Spleen (tissue), 11 donors: Measurements from ENCODE around the gene TANC1. TPM values are rescaled to one million over a fixed set of nuclear protein-coding genes. Genes with fewer than 3 reads are reported as not detected.

Experiments
- DNase-seq: peaks from one replicate; pipeline ENCODE4 v3.0.0-alpha.2; 2020
- H3K27ac ChIP-seq, 8 donors: fragments of 200-600 bp; sonication (generic) in 7 of 8; 1 replicate in 4 of 8; 2 replicates in 4 of 8; pipeline versions ENCODE4 v1.5.0 to v1.8.0; 2016 to 2021; ENCODE audit warnings: inconsistent platforms in 4 of 8, mild to moderate bottlenecking in 4 of 8, moderate library complexity in 1 of 8
- H3K27me3 ChIP-seq, 7 donors: fragments of 200-600 bp; sonication (generic) in 6 of 7; replicated peaks in 1 of 7; 1 replicate in 4 of 7; 2 replicates in 3 of 7; pipeline versions ENCODE4 v1.5.0 to v1.8.0; 2016 to 2021; ENCODE audit warnings: inconsistent platforms in 3 of 7, mild to moderate bottlenecking in 1 of 7
- H3K36me3 ChIP-seq, 6 donors: fragments of 200-600 bp; sonication (generic) in 5 of 6; 1 replicate in 4 of 6; 2 replicates in 2 of 6; pipeline versions ENCODE4 v1.5.0 to v1.8.0; 2016 to 2021; ENCODE audit warnings: inconsistent platforms in 2 of 6
- H3K4me1 ChIP-seq, 6 donors: fragments of 200-600 bp; sonication (generic) in 5 of 6; 1 replicate in 3 of 6; 2 replicates in 3 of 6; pipeline versions ENCODE4 v1.5.0 to v1.8.0; 2016 to 2021; ENCODE audit warnings: inconsistent platforms in 3 of 6
- H3K4me3 ChIP-seq, 8 donors: fragments of 200-600 bp; sonication (generic) in 7 of 8; 1 replicate in 4 of 8; 2 replicates in 4 of 8; pipeline versions ENCODE4 v1.5.0 to v1.8.0; 2016 to 2021; ENCODE audit warnings: inconsistent platforms in 4 of 8, mild to moderate bottlenecking in 4 of 8, moderate library complexity in 2 of 8
- H3K9me3 ChIP-seq, 8 donors: fragments of 200-600 bp; sonication (generic) in 7 of 8; 1 replicate in 4 of 8; 2 replicates in 4 of 8; pipeline versions ENCODE4 v1.5.0 to v1.8.0; 2016 to 2021; ENCODE audit warnings: inconsistent platforms in 4 of 8
- CTCF ChIP-seq, 11 experiments: fragments of 200-600 bp in 7 of 11; fragments of 450-650 bp in 4 of 11; sonication (generic) in 4 of 11; IDR thresholded peaks in 8 of 11; conservative IDR thresholded peaks in 3 of 11; 1 replicate in 7 of 11; 2 replicates in 4 of 11; pipeline versions ENCODE4 v1.4.0 to v1.8.0; 2016 to 2021; ENCODE audit warnings: antibody characterized with exemption in 11 of 11, inconsistent platforms in 4 of 11, mild to moderate bottlenecking in 1 of 11
- POLR2A ChIP-seq, 3 donors: fragments of 450-650 bp; IDR thresholded peaks; one replicate each; pipeline ENCODE4 v1.5.1; 2017; ENCODE audit warnings: antibody characterized with exemption in 3 of 3, mild to moderate bottlenecking in 1 of 3
- POLR2AphosphoS5 ChIP-seq, 3 donors: sonication (generic); formaldehyde crosslinking; IDR thresholded peaks; one replicate each; pipeline ENCODE4 v1.5.1; 2017; ENCODE audit warnings: antibody characterized with exemption in 3 of 3
- WGBS, 5 donors: extraction: QIAGEN DNeasy Blood & Tissue Kit in 3 of 5; methylation state at CpG; one replicate each; pipeline versions ENCODE4 v1.1.5 to v1.1.7; 2013 to 2018; 5-methylcytosine and 5-hydroxymethylcytosine counted together
- intact Hi-C: fragments of 100-400 bp; cut with DNase I; formaldehyde crosslinking; loops from one replicate; pipeline ENCODE4 v1.15.0; 2023; ENCODE audit warnings: low total_unique reads
- polyA plus RNA-seq, 3 donors: library from polyadenylated mRNA; stranded (reverse); fragments of 200-250 nt; gene quantifications; one replicate each; pipeline ENCODE4 v1.2.1, GENCODE V29; 2013
- total RNA-seq, 7 donors: library from RNA; depleted of rRNA in 3 of 7; stranded (reverse); fragments of >200 nt in 3 of 7; fragmentation: NEBNext Ultra II Directional in 4 of 7; extraction: Animal tissue kit (Norgen Biotek cat#: 25700) in 4 of 7; gene quantifications; one replicate each; pipeline versions ENCODE4 v1.1.0 to v1.2.1, GENCODE V29; 2016 to 2021
- donor health status: healthy with polysubstance abuse.
- donor health status: DM: no; HTN: no; CAD: no; lungs with moderate emphysema.
- donor health status: DM: no; HTN: no; CAD: no.
- donor health status: Bipolar disorder and iron deficiency.
- donor health status: healthy.
- donor health status: DM: no; HTN: no; CAD: no.
- donor health status: DM: yes; HTN: yes; CAD: no.

Gene TANC1
- total and polyA plus RNA-seq, 10 donors, result 3.1 to 28.2 (median 21.7) TPM

GRCh38 chr2:159012142-159012541 is 43.7 kb downstream of the TANC1 start:
- H3K36me3 ChIP-seq, result no peaks in the 10 kb centered on the region
- no peak for DNase-seq
- 70 to 82% (median 79%) methylated on average over 4 of the region's 4 CpGs for WGBS, 5 donors
- peaks cover 0 to 11% (median 0%) of the 10 kb centered on the region in 6 donors for H3K4me1 ChIP-seq
- intact Hi-C loops, result no loop called here
- no peak overlapping the region for H3K27ac ChIP-seq
- H3K4me3 ChIP-seq, result no peak overlapping the region
- peaks cover 0 to 34% (median 27%) of the 10 kb centered on the region in 8 donors for H3K9me3 ChIP-seq
- TF ChIP-seq POLR2AphosphoS5 (IDR thresholded peaks at IDR 0.05) (no peak), POLR2A (IDR thresholded peaks at IDR 0.05) (no peak), CTCF (IDR thresholded peaks at IDR 0.05 in 8 of 11, conservative IDR thresholded peaks at IDR 0.05 in 3 of 11) (no peak)
- H3K27me3 ChIP-seq, result no peaks in the 10 kb centered on the region

GRCh38 chr2:159013103-159013502 is 44.7 kb downstream of the TANC1 start:
- Histone ChIP-seq H3K36me3 (no peaks in the 10 kb centered on the region), H3K4me1 (peaks cover 0 to 11% (median 0%) of the 10 kb centered on the region in 6 donors), H3K4me3 (no peak overlapping the region), H3K27ac (no peak overlapping the region), H3K27me3 (no peaks in the 10 kb centered on the region), H3K9me3 (peaks cover 0 to 38% (median 28%) of the 10 kb centered on the region in 8 donors)
- TF ChIP-seq CTCF (IDR thresholded peaks at IDR 0.05 in 8 of 11, conservative IDR thresholded peaks at IDR 0.05 in 3 of 11) (no peak), POLR2AphosphoS5 (IDR thresholded peaks at IDR 0.05) (no peak), POLR2A (IDR thresholded peaks at IDR 0.05) (no peak)
- intact Hi-C loops, result no loop called here
- 75 to 85% (median 78%) methylated on average over 3 of the region's 3 CpGs for WGBS, 5 donors
- no peak for DNase-seq

GRCh38 chr2:159015174-159015573 is 46.7 kb downstream of the TANC1 start:
- H3K27me3 ChIP-seq, result no peaks in the 10 kb centered on the region
- 86 to 100% (median 90%) methylated on average over 2 of the region's 2 CpGs for WGBS, 5 donors
- TF ChIP-seq CTCF (IDR thresholded peaks at IDR 0.05 in 8 of 11, conservative IDR thresholded peaks at IDR 0.05 in 3 of 11) (no peak), POLR2AphosphoS5 (IDR thresholded peaks at IDR 0.05) (no peak), POLR2A (IDR thresholded peaks at IDR 0.05) (no peak)

GRCh38 chr2:159015823-159016222 is 47.4 kb downstream of the TANC1 start:
- peaks cover 0 to 38% (median 28%) of the 10 kb centered on the region in 8 donors for H3K9me3 ChIP-seq
- H3K27me3 ChIP-seq, result no peaks in the 10 kb centered on the region
- H3K4me1 ChIP-seq, result peaks cover 0 to 11% (median 0%) of the 10 kb centered on the region in 6 donors
- TF ChIP-seq POLR2AphosphoS5 (IDR thresholded peaks at IDR 0.05) (no peak), CTCF (IDR thresholded peaks at IDR 0.05 in 8 of 11, conservative IDR thresholded peaks at IDR 0.05 in 3 of 11) (no peak), POLR2A (IDR thresholded peaks at IDR 0.05) (no peak)
- whole genome bisulfite sequencing, 5 donors, result 93 to 99% (median 96%) methylated on average over 2 of the region's 2 CpGs
- intact Hi-C loops, result no loop called here
- no peaks in the 10 kb centered on the region for H3K36me3 ChIP-seq
- H3K27ac ChIP-seq, result no peak overlapping the region
- DNase-seq, result no peak
- H3K4me3 ChIP-seq, result no peak overlapping the region

More at GRCh38 chr2:159015174-159015573, 46.7 kb downstream of the TANC1 start:
- Histone ChIP-seq H3K9me3 (peaks cover 0 to 38% (median 28%) of the 10 kb centered on the region in 8 donors), H3K4me1 (peaks cover 0 to 11% (median 0%) of the 10 kb centered on the region in 6 donors), H3K4me3 (no peak overlapping the region), H3K36me3 (no peaks in the 10 kb centered on the region), H3K27ac (no peak overlapping the region)
- DNase-seq, result no peak
- intact Hi-C loops, result no loop called here
